ENCODE measurements around the gene HMCN1.

DNA sequence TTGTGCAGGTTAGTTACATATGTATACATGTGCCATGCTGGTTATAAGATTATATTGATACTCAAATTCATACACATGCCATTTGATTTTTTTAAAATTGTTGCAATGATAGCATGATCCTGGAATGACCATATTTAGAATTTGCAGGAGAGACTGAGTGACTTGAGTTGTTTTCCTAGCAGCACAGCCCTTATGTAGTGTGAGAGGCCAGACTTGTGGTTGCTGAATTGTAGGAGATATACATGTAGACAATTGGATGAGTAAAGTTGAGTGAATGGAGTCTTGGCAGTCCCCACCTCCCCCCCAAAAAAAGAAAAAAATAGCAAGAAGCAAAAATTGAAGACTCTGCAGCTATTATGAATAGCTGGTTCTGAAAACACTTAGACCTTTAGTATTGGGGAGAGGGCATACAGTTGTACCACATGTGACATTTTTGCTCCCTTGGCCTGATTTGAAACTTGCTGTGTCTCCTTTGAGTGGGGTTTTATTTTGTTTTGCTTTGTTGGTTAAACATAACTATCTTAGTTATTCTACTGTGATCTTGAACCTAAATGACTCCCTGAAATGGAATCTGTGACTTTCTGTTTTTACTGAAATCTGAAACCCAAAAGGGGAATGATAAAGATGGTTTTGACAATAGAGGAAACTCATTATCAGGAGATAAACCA lies 280.3 kb downstream of the HMCN1 start:
- TF ChIP-seq POLR2AphosphoS5 (IDR thresholded peaks at IDR 0.05; ENCODE audit: low read depth, low read length) (no peak), CTCF (IDR thresholded peaks at IDR 0.05) (no peak)

Data from Panc1 (cell line).